Keratinocyte (primary cell): ENCODE results near the gene RPRD1B. TPM values are rescaled to one million over a fixed set of nuclear protein-coding genes. Genes with fewer than 3 reads are reported as not detected.

Source experiments
- DNase-seq: peaks from one replicate; pipeline ENCODE4 v3.0.0-alpha.2; 2011; ENCODE audit warnings: low read depth, missing footprints, low spot score
- FAIRE-seq: peaks from 2 replicates; lab custom pipeline; 2011; peaks lifted over from hg19 to GRCh38; lab: Jason Lieb, UNC
- H2AFZ ChIP-seq: 2 replicates; pipeline ENCODE4 v1.6.0; 2012; ENCODE audit warnings: low read length, control low read depth, inconsistent platforms; ENCODE audit not compliant: control insufficient read depth
- H3K27ac ChIP-seq: 2 replicates; pipeline ENCODE4 v1.5.1; 2011; ENCODE audit warnings: low read length; ENCODE audit not compliant: control insufficient read depth, insufficient read depth
- H3K27me3 ChIP-seq: 3 replicates; pipeline ENCODE4 v1.6.0; 2011; ENCODE audit warnings: low read length; ENCODE audit not compliant: control insufficient read depth, insufficient read depth; ENCODE audit errors: extremely low read depth
- H3K36me3 ChIP-seq, 2 experiments: 2 replicates in 1 of 2; 3 replicates in 1 of 2; pipeline ENCODE4 v1.5.1; 2011; ENCODE audit warnings: low read length in 2 of 2, mild to moderate bottlenecking in 1 of 2; ENCODE audit not compliant: control insufficient read depth in 2 of 2, insufficient read depth in 2 of 2; ENCODE audit errors: extremely low read depth in 1 of 2
- H3K4me1 ChIP-seq: 3 replicates; pipeline ENCODE4 v1.5.1; 2011; ENCODE audit warnings: low read length; ENCODE audit not compliant: control insufficient read depth, insufficient read depth; ENCODE audit errors: extremely low read depth
- H3K4me2 ChIP-seq: 3 replicates; pipeline ENCODE4 v1.6.0; 2011; ENCODE audit warnings: low read depth, low read length; ENCODE audit not compliant: control insufficient read depth, insufficient read depth; ENCODE audit errors: extremely low read depth
- H3K4me3 ChIP-seq, 3 experiments: fragments of 200-600 bp in 1 of 3; sonication (generic) in 1 of 3; 2 replicates in 2 of 3; 3 replicates in 1 of 3; pipeline ENCODE4 v1.5.1; 2011 to 2016; ENCODE audit warnings: low read length in 3 of 3, mild to moderate bottlenecking in 3 of 3, control low read depth in 2 of 3, inconsistent platforms in 1 of 3, low read depth in 1 of 3, mixed read lengths in 1 of 3, mixed run types in 1 of 3, moderate library complexity in 1 of 3; ENCODE audit not compliant: control insufficient read depth in 2 of 3, insufficient read depth in 2 of 3; ENCODE audit errors: extremely low read depth in 1 of 3
- H3K79me2 ChIP-seq: 2 replicates; pipeline ENCODE4 v1.6.0; 2012; ENCODE audit warnings: low read length; ENCODE audit not compliant: control insufficient read depth, insufficient read depth
- H3K9ac ChIP-seq: 3 replicates; pipeline ENCODE4 v1.6.0; 2011; ENCODE audit warnings: low read length; ENCODE audit not compliant: control insufficient read depth, insufficient read depth; ENCODE audit errors: extremely low read depth
- H3K9me1 ChIP-seq: 3 replicates; pipeline ENCODE4 v1.6.0; 2011; ENCODE audit warnings: low read length; ENCODE audit not compliant: control insufficient read depth, insufficient read depth; ENCODE audit errors: extremely low read depth
- H3K9me3 ChIP-seq: 2 replicates; pipeline ENCODE4 v1.5.1; 2012; ENCODE audit warnings: low read depth, low read length; ENCODE audit not compliant: control insufficient read depth
- H4K20me1 ChIP-seq: 3 replicates; pipeline ENCODE4 v1.6.0; 2011; ENCODE audit warnings: low read length; ENCODE audit not compliant: control insufficient read depth, insufficient read depth; ENCODE audit errors: extremely low read depth
- EZH2 ChIP-seq: IDR thresholded peaks from one replicate; pipeline ENCODE4 v1.6.1; 2012; ENCODE audit warnings: inconsistent platforms, mild to moderate bottlenecking, low read length, moderate library complexity
- dilution Hi-C: fragments of 300-500 bp; cut with MboI; formaldehyde crosslinking; loops from one replicate; pipeline ENCODE4 v1.7.0; 2020; ENCODE audit warnings: low sequenced_read_pairs; ENCODE audit not compliant: extremely low pct_ligation_motif_present
- polyA plus RNA-seq, 5 experiments: library from polyadenylated mRNA; depleted of rRNA in 3 of 5; stranded (reverse) in 3 of 5; stranded (forward) in 1 of 5; unstranded in 1 of 5; fragments of >200 nt; gene quantifications; 1 replicate in 1 of 5; 2 replicates in 3 of 5; 3 replicates in 1 of 5; pipeline versions ENCODE4 v1.2.1 to v1.2.3, GENCODE V29; 2011 to 2012; ENCODE audit warnings: missing spikeins in 2 of 5, low read depth in 1 of 5, low replicate concordance in 1 of 5
- TF ChIP-seq, protein P1 (sequence below), 3 experiments: IDR thresholded peaks in 1 of 3; conservative IDR thresholded peaks in 1 of 3; optimal IDR thresholded peaks in 1 of 3; 2 replicates in 2 of 3; 3 replicates in 1 of 3; pipeline versions ENCODE3 to v1.5.1; 2011; ENCODE audit warnings: low read length in 3 of 3, mild to moderate bottlenecking in 3 of 3, moderate library complexity in 2 of 3, control low read depth in 1 of 3, inconsistent platforms in 1 of 3; ENCODE audit not compliant: insufficient read depth in 2 of 3; ENCODE audit errors: extremely low read depth in 1 of 3

Gene RPRD1B
- polyA plus RNA-seq, 1 donor (not counting 4 experiments of a cell fraction or from before 2014, with no cell fraction given) = 19.9 TPM

DNA sequence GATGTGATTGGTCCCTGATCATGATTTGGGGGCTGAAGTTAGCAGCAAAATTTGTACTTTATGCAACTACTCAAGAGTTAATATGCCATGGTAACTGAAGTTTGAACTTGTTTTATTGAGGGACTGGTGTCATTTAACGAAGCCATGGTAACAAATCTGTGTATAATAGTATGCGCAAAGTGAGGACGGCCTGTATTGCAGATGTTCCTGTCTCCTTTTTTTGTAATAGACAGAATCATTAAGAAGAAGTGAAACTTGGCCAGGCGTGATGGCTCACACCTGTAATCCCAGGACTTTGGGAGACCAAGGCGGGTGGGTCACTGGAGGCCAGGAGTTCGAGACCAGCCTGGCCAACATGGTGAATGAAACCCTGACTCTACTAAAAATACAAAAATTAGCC, 22.3 kb downstream of the RPRD1B start:
- H3K4me1 ChIP-seq = peaks cover 6% of the 10 kb centered on the region
- no peaks in the 10 kb centered on the region for H3K9me3 ChIP-seq
- no peaks in the 10 kb centered on the region for H3K9me1 ChIP-seq
- H3K4me2 ChIP-seq = no peak overlapping the region
- DNase-seq = no peak
- no peak for TF ChIP-seq EZH2
- TF ChIP-seq, protein P1, sequence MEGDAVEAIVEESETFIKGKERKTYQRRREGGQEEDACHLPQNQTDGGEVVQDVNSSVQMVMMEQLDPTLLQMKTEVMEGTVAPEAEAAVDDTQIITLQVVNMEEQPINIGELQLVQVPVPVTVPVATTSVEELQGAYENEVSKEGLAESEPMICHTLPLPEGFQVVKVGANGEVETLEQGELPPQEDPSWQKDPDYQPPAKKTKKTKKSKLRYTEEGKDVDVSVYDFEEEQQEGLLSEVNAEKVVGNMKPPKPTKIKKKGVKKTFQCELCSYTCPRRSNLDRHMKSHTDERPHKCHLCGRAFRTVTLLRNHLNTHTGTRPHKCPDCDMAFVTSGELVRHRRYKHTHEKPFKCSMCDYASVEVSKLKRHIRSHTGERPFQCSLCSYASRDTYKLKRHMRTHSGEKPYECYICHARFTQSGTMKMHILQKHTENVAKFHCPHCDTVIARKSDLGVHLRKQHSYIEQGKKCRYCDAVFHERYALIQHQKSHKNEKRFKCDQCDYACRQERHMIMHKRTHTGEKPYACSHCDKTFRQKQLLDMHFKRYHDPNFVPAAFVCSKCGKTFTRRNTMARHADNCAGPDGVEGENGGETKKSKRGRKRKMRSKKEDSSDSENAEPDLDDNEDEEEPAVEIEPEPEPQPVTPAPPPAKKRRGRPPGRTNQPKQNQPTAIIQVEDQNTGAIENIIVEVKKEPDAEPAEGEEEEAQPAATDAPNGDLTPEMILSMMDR (optimal IDR thresholded peaks at IDR 0.05 in 1 of 3, IDR thresholded peaks at IDR 0.05 in 1 of 3, conservative IDR thresholded peaks at IDR 0.05 in 1 of 3; ENCODE audit: extremely low read depth in 1 of 3, insufficient read depth in 2 of 3, low read length in 3 of 3) = no peak
- no peak for FAIRE-seq
- peaks cover 20 to 22% of the 10 kb centered on the region in 2 experiments for H3K36me3 ChIP-seq
- no peak overlapping the region for H3K4me3 ChIP-seq
- no peaks in the 10 kb centered on the region for H4K20me1 ChIP-seq
- H2AFZ ChIP-seq = no peak overlapping the region
- peaks cover 47% of the 10 kb centered on the region for H3K79me2 ChIP-seq
- H3K9ac ChIP-seq = no peak overlapping the region
- no peak overlapping the region for H3K27ac ChIP-seq
- dilution Hi-C loops = no loop called here
- H3K27me3 ChIP-seq = no peaks in the 10 kb centered on the region

DNA sequence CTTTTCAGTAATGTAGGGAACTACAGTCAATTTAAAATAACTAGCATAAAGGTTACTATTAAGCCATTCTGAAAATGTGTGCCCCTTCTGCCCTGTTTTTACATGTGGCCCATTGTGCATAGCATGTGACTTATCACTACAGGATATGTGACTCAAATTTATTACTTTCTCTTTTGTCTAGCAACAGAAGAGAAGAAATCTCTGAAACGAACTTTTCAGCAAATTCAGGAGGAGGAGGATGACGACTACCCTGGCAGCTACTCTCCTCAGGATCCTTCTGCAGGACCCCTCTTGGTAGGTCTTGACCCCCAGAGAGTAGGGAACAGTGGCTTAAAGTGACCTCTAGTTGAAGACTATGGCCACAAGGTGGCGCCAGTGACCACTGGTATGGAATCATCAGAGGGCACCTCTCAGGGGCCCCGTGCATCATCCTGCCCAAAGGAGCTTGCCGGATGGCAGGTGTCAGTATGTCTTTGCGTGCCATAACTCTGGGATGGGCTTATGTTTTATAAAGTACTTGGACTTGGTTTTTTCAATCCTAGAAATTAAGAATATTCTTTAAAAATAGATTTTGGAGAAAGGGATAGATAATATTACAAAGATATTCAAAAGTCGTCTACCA, 23.9 kb downstream of the RPRD1B start:
- peak; percentile 72 for FAIRE-seq
- Histone ChIP-seq H3K27ac (no peak overlapping the region), H3K9me3 (no peaks in the 10 kb centered on the region), H2AFZ (no peak overlapping the region), H3K4me3 (no peak overlapping the region), H3K79me2 (peaks cover 34% of the 10 kb centered on the region), H3K9ac (no peak overlapping the region), H3K4me2 (no peak overlapping the region), H4K20me1 (no peaks in the 10 kb centered on the region), H3K9me1 (no peaks in the 10 kb centered on the region), H3K4me1 (no peaks in the 10 kb centered on the region), H3K27me3 (no peaks in the 10 kb centered on the region), H3K36me3 (peaks cover 15 to 26% of the 10 kb centered on the region in 2 experiments)
- DNase-seq = no peak
- dilution Hi-C loops = no loop called here
- TF ChIP-seq EZH2 = no peak
- TF ChIP-seq, protein P1 (optimal IDR thresholded peaks at IDR 0.05 in 1 of 3, IDR thresholded peaks at IDR 0.05 in 1 of 3, conservative IDR thresholded peaks at IDR 0.05 in 1 of 3; ENCODE audit: extremely low read depth in 1 of 3, insufficient read depth in 2 of 3, low read length in 3 of 3) = peak; percentile 77 to 94 (median 90)
